NCI-H1105 (cell line): ENCODE results near the gene COPS4.

Experiments used
- DNase-seq: peaks from one replicate; lab custom pipeline; 2025; lab: John Stamatoyannopoulos, UW

The COPS4 gene

DNA sequence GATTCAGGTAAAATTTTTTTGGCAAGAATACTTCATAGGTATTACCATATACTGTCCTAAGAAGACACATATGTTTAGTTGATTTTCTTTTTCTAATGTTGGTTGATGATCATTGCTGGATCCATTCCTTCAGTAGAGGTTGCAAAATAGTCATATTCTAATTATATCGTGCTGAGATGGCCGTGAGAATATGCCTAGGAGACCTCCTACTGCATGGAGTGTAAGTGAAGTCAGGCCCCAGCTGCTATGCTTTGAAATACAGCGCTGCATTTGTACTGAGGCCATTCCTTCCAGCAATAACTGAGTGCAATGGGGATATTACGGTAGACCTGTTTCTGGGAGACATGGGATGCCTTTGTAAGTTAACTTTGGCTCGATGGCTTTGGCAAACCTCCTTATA is 86.3 kb downstream of the COPS4 start:
- no peak for DNase-seq

DNA sequence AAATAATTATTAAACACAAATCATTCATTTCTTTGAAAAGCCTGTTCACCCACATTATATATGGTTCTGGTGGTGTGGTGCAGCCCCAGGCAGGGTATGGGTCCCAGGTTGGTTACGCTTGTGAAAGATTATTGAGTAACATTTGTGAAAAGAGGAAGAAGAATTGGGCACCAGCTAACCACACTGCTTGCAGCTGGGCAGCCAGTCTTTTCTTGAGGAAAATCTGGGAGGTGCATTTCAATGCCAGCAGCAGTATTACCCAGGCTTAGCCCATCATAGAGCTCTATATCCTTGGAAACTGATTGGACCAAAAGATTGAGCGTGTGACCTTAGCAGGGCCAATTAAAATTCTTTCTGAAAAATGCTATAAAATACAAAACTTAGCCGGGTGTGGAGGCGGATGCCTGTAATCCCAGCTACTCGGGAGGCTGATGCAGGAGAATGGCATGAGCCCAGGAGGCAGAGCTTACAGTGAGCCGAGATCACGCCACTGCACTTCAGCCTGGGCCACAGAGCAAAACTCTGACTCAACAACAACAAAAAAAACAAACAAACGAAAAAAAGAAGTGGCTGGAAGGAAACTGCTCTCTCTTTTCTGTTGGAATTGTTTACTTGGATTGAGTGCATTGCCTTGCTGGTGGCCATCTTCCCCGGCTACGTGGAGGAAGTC is 89.3 kb downstream of the COPS4 start:
- DNase-seq: no peak
